Retinal pigment epithelial cell (primary cell): ENCODE measurements around the gene PGK1.

ENCODE experiments used
- DNase-seq: peaks from one replicate; pipeline ENCODE4 v3.0.0-alpha.2; 2010; ENCODE audit warnings: low read depth
- H3K4me3 ChIP-seq: 2 replicates; pipeline ENCODE4 v1.5.1; 2011; ENCODE audit warnings: mild to moderate bottlenecking, low read length, control low read depth, moderate library complexity
- TF ChIP-seq, protein P1 (sequence below): conservative IDR thresholded peaks from 2 replicates; pipeline ENCODE4 v1.5.1; 2011; ENCODE audit warnings: low read depth, low read length, control low read depth, inconsistent platforms

The PGK1 gene

DNA sequence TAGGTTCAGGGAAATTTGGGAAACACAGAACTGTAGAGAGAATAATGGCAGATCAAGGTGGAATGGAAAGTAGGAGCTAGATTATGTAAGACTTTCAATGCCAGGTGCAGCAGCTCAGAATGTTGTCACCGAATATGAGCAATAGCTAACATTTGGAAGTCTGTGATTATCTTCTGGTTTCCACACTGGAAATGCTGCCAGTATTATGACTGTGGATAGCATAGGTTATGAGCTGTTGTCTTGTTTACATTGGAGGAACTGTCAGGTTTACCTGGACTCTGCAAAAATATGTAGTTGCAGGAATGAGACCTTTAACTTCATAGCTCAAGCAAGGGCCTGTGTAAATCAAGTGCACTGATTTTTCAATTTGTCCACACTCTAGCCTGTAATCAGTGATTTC, 61.4 kb downstream of the PGK1 start:
- no peak for DNase-seq
- TF ChIP-seq, protein P1, sequence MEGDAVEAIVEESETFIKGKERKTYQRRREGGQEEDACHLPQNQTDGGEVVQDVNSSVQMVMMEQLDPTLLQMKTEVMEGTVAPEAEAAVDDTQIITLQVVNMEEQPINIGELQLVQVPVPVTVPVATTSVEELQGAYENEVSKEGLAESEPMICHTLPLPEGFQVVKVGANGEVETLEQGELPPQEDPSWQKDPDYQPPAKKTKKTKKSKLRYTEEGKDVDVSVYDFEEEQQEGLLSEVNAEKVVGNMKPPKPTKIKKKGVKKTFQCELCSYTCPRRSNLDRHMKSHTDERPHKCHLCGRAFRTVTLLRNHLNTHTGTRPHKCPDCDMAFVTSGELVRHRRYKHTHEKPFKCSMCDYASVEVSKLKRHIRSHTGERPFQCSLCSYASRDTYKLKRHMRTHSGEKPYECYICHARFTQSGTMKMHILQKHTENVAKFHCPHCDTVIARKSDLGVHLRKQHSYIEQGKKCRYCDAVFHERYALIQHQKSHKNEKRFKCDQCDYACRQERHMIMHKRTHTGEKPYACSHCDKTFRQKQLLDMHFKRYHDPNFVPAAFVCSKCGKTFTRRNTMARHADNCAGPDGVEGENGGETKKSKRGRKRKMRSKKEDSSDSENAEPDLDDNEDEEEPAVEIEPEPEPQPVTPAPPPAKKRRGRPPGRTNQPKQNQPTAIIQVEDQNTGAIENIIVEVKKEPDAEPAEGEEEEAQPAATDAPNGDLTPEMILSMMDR: no peak
- H3K4me3 ChIP-seq: no peak overlapping the region

DNA sequence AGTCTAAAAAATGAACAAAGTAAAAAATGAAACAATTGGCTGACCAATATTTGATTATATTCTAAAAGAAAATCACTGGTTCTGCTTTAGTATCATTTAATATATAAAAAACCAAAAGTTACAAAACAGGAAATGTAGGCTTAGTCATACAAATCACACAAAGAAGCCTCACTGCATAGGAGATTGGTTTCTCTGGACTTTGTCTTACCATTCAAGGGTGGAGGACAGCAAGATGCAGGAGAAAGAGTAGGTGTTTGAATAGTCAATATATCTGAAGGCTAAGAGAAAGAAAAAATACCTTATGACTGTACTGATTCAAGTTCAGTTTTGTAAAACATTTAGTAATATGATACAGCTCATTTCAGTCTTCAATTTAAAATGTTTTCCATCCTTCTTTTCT, 64.0 kb downstream of the PGK1 start:
- TF ChIP-seq, protein P1: no peak
- DNase-seq: no peak

More for the DNA sequence above, 64.0 kb downstream of the PGK1 start:
- no peak overlapping the region for H3K4me3 ChIP-seq
